Right atrium auricular region (tissue), 2 donors: ENCODE measurements around the gene HECA. TPM values are rescaled to one million over a fixed set of nuclear protein-coding genes. Genes with fewer than 3 reads are reported as not detected.
"Not testable (repeated sequence)": the region's sequence is repeated elsewhere in the genome, so short reads cannot be mapped to it uniquely, and the experiment has no call there.

Experiments
- DNase-seq: peaks from one replicate; pipeline ENCODE4 v3.0.0-alpha.2; 2019; ENCODE audit warnings: low spot score
- H3K27ac ChIP-seq, 2 donors: fragments of 200-600 bp; sonication (generic); 1 replicate in 1 of 2; 2 replicates in 1 of 2; pipeline ENCODE4 v1.5.1; 2016 to 2019
- H3K27me3 ChIP-seq, 2 donors: fragments of 200-600 bp; sonication (generic); one replicate each; pipeline versions ENCODE4 v1.5.1 to v1.6.0; 2017 to 2019
- H3K36me3 ChIP-seq: fragments of 200-600 bp; sonication (generic); one replicate; pipeline ENCODE4 v1.5.1; 2016
- H3K4me1 ChIP-seq, 2 donors: fragments of 200-600 bp; sonication (generic); one replicate each; pipeline versions ENCODE4 v1.5.1 to v1.6.0; 2017 to 2019
- H3K4me3 ChIP-seq, 2 donors: fragments of 200-600 bp; sonication (generic); 1 replicate in 1 of 2; 2 replicates in 1 of 2; pipeline ENCODE4 v1.5.1; 2017 to 2019; ENCODE audit warnings: mild to moderate bottlenecking in 1 of 2, moderate library complexity in 1 of 2
- H3K9me3 ChIP-seq, 2 donors: fragments of 200-600 bp; sonication (generic); one replicate each; pipeline ENCODE4 v1.5.1; 2019
- total RNA-seq, 2 donors: library from RNA; depleted of rRNA; stranded (reverse); fragments of >200 nt; gene quantifications; one replicate each; pipeline ENCODE4 v1.1.0, GENCODE V29; 2016
- TF ChIP-seq, protein P1 (sequence below), 2 donors: fragments of 200-600 bp; sonication (generic); IDR thresholded peaks; one replicate each; pipeline ENCODE4 v1.5.1; 2019; ENCODE audit warnings: antibody characterized with exemption in 2 of 2

The HECA gene
- total RNA-seq, 2 donors from 2014 or later: 43.4 to 51.1 TPM

DNA sequence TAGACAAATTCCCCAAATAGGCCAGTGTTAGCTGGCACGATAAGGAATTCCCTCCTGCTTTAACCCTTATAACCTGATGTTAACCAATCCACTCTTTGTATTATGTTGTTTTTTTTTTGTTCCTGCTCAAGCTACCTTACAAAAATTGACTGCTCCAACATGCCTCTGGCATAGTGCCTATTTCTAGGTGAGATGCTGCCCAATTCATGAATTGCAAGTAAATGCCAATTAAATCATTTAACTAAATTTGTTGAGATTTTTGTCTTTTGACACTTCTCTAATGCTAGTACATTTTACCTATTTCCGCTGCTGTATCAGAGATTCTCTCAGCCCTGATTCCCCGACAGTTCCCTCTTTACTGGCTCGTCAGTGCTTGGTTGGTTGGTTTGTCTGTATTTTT lies 66.5 kb downstream of the HECA start:
- H3K9me3 ChIP-seq: peaks cover 5 to 14% of the 10 kb centered on the region in 2 donors
- no peaks in the 10 kb centered on the region for H3K27me3 ChIP-seq

GRCh38 chr6:139204978-139205377 lies 70.1 kb downstream of the HECA start:
- TF ChIP-seq, protein P1, sequence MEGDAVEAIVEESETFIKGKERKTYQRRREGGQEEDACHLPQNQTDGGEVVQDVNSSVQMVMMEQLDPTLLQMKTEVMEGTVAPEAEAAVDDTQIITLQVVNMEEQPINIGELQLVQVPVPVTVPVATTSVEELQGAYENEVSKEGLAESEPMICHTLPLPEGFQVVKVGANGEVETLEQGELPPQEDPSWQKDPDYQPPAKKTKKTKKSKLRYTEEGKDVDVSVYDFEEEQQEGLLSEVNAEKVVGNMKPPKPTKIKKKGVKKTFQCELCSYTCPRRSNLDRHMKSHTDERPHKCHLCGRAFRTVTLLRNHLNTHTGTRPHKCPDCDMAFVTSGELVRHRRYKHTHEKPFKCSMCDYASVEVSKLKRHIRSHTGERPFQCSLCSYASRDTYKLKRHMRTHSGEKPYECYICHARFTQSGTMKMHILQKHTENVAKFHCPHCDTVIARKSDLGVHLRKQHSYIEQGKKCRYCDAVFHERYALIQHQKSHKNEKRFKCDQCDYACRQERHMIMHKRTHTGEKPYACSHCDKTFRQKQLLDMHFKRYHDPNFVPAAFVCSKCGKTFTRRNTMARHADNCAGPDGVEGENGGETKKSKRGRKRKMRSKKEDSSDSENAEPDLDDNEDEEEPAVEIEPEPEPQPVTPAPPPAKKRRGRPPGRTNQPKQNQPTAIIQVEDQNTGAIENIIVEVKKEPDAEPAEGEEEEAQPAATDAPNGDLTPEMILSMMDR (IDR thresholded peaks at IDR 0.05): no peak
- H3K4me1 ChIP-seq: no peaks in the 10 kb centered on the region
- no peak for DNase-seq
- H3K27me3 ChIP-seq: no peaks in the 10 kb centered on the region
- peaks cover 5 to 31% of the 10 kb centered on the region in 2 donors for H3K9me3 ChIP-seq
- H3K27ac ChIP-seq: no peak overlapping the region
- no peak overlapping the region for H3K4me3 ChIP-seq
- H3K36me3 ChIP-seq: no peaks in the 10 kb centered on the region

More for the DNA sequence above, 66.5 kb downstream of the HECA start:
- H3K36me3 ChIP-seq: no peaks in the 10 kb centered on the region
- TF ChIP-seq, protein P1 (IDR thresholded peaks at IDR 0.05): no peak
- no peak overlapping the region for H3K4me3 ChIP-seq
- no peaks in the 10 kb centered on the region for H3K4me1 ChIP-seq
- DNase-seq: no peak
- H3K27ac ChIP-seq: no peak overlapping the region

DNA sequence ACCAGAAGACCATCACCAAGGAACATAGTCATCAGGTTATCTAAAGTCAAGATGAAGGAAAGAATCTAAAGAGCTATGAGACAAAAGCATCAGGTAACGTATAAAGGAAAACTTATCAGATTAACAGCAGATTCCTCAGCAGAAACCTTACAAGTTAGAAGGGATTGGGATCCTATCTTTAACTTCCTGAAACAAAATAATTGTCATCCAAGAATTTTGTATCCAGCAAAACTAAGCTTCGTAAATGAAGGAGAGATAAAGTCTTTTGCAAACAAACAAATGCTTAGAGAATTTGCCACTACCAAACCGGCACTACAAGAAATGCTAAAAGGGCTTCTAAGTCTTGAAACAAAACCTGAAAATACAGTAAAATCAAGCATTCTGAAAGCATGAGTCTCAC lies 71.0 kb downstream of the HECA start:
- Histone ChIP-seq H3K36me3 (no peaks in the 10 kb centered on the region), H3K27me3 (no peaks in the 10 kb centered on the region), H3K4me1 (no peaks in the 10 kb centered on the region), H3K4me3 (no peak overlapping the region), H3K27ac (no peak overlapping the region), H3K9me3 (peaks cover 5 to 39% of the 10 kb centered on the region in 2 donors)
- TF ChIP-seq, protein P1 (IDR thresholded peaks at IDR 0.05): no peak
- no peak for DNase-seq

- peaks cover 3 to 32% of the 10 kb centered on the region in 2 donors for H3K9me3 ChIP-seq
- not testable (repeated sequence) for DNase-seq, H3K4me1 ChIP-seq, H3K36me3 ChIP-seq, H3K4me3 ChIP-seq, H3K27me3 ChIP-seq, H3K27ac ChIP-seq
Observed at GRCh38 chr6:139210766-139211165, 75.9 kb downstream of the HECA start.

DNA sequence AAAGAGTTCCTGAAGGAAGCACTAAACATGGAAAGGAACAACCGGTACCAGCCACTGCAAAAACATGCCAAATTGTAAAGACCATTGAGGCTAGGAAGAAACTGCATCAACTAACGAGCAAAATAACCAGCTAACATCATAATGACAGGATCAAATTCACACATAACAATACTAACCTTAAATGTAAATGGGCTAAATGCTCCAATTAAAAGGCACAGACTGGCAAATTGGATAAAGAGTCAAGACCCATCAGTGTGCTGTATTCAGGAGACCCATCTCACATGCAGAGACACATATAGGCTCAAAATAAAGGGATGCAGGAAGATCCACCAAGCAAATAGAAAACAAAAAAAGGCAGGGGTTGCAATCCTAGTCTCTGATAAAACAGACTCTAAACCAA lies 77.6 kb downstream of the HECA start:
- H3K9me3 ChIP-seq: peaks cover 0 to 23% of the 10 kb centered on the region in 2 donors
- H3K36me3 ChIP-seq, DNase-seq, H3K4me1 ChIP-seq, H3K27me3 ChIP-seq, H3K27ac ChIP-seq, H3K4me3 ChIP-seq: not testable (repeated sequence)

- TF ChIP-seq, protein P1 (IDR thresholded peaks at IDR 0.05): peak; percentile 78 to 90
- DNase-seq: peak; percentile 91
- H3K27ac ChIP-seq: peak overlapping the region; percentile 58 to 71
- no peaks in the 10 kb centered on the region for H3K9me3 ChIP-seq
- no peak overlapping the region for H3K4me3 ChIP-seq
- H3K27me3 ChIP-seq: no peaks in the 10 kb centered on the region
- H3K4me1 ChIP-seq: peaks cover 0 to 8% of the 10 kb centered on the region in 2 donors
- no peaks in the 10 kb centered on the region for H3K36me3 ChIP-seq
Observed at GRCh38 chr6:139219271-139219729, 84.4 kb downstream of the HECA start.

GRCh38 chr6:139219746-139220145 lies 84.9 kb downstream of the HECA start:
- no peak for DNase-seq
- Histone ChIP-seq H3K27me3 (no peaks in the 10 kb centered on the region), H3K4me1 (peaks cover 0 to 8% of the 10 kb centered on the region in 2 donors), H3K27ac (peak overlapping the region; percentile 58 to 71), H3K4me3 (no peak overlapping the region), H3K9me3 (no peaks in the 10 kb centered on the region), H3K36me3 (no peaks in the 10 kb centered on the region)
- TF ChIP-seq, protein P1 (IDR thresholded peaks at IDR 0.05): no peak

DNA sequence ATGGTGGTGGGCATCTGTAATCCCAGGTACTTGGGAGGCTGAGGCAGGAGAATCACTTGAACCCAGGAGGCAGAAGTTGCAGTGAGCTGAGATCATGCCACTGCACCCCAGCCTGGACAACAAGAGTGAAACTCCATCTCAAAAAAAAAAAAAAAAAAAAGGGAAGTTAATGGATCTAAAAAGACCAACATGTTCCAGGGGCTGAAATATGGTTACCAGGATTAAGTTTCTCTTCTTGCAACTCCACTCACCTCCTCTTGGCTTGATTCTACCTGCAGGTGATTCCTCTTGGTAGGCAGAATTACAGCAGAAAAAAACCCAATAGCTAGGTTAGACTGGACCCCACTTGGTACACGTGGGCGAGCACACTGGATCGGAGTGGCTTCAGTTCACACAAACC lies 93.5 kb downstream of the HECA start:
- not testable (repeated sequence) for H3K36me3 ChIP-seq, H3K27ac ChIP-seq, H3K4me1 ChIP-seq, DNase-seq, H3K4me3 ChIP-seq, H3K9me3 ChIP-seq, H3K27me3 ChIP-seq
